ENCODE measurements around the gene ADAMTS19.

GRCh38 chr5:129771058-129771838 is 311.1 kb downstream of the ADAMTS19 start:
- peak; percentile 57 to 70 (median 64) for TF ChIP-seq CTCF (IDR thresholded peaks at IDR 0.05)
- TF ChIP-seq POLR2A (IDR thresholded peaks at IDR 0.05): no peak

All from tibial nerve (tissue), 3 donors.